IMR-90 (cell line): ENCODE results near the gene RPL37.

Source experiments
- CTCF ChIP-seq: conservative IDR thresholded peaks from 2 replicates; pipeline ENCODE4 v1.5.1; 2012; ENCODE audit warnings: mild to moderate bottlenecking, low read depth, low read length, improper control_type of control experiment
- ELK1 ChIP-seq: fragments of 150-350 bp; IDR thresholded peaks from 2 replicates; pipeline ENCODE4 v1.6.1; 2016; ENCODE audit warnings: low read depth, mild to moderate bottlenecking, low read length, moderate library complexity, borderline replicate concordance
- FOS ChIP-seq: fragments of 150-350 bp; IDR thresholded peaks from 2 replicates; pipeline ENCODE4 v1.6.1; 2016; ENCODE audit warnings: low read depth, low read length
- MAFK ChIP-seq: IDR thresholded peaks from 2 replicates; pipeline ENCODE4 v1.6.1; 2012; ENCODE audit warnings: low read depth, low read length, improper control_type of control experiment
- MAZ ChIP-seq: IDR thresholded peaks from 2 replicates; pipeline ENCODE4 v1.6.1; 2012; ENCODE audit warnings: low read depth, mild to moderate bottlenecking, low read length, improper control_type of control experiment, moderate library complexity, borderline replicate concordance
- NFE2L2 ChIP-seq: fragments of 150-350 bp; IDR thresholded peaks from 2 replicates; pipeline ENCODE4 v1.6.1; 2016; ENCODE audit warnings: low read depth, mild to moderate bottlenecking, low read length
- POLR2A ChIP-seq: IDR thresholded peaks from 2 replicates; pipeline ENCODE4 v1.6.1; 2012; ENCODE audit warnings: mild to moderate bottlenecking, low read depth, low read length
- RAD21 ChIP-seq: IDR thresholded peaks from 2 replicates; pipeline ENCODE4 v1.6.1; 2012; ENCODE audit warnings: low read length, improper control_type of control experiment
- RFX5 ChIP-seq: IDR thresholded peaks from 2 replicates; pipeline ENCODE4 v1.8.0; 2012; ENCODE audit warnings: low read depth, mild to moderate bottlenecking, low read length, moderate library complexity
- SMC3 ChIP-seq: fragments of 150-350 bp; IDR thresholded peaks from 2 replicates; pipeline ENCODE4 v1.6.1; 2016; ENCODE audit warnings: low read depth, mild to moderate bottlenecking, antibody characterized with exemption, low read length, moderate library complexity
- USF2 ChIP-seq: fragments of 150-350 bp; IDR thresholded peaks from 2 replicates; pipeline ENCODE4 v1.6.1; 2017; ENCODE audit warnings: mild to moderate bottlenecking, antibody characterized with exemption, low read length, low read depth

- no peak for TF ChIP-seq CTCF
- TF ChIP-seq RAD21 = no peak; the same call in 1 of the 2 replicates
- TF ChIP-seq USF2 = no peak
- peak; percentile 86 for TF ChIP-seq MAZ
- TF ChIP-seq POLR2A = peak; percentile 98
- 0 out of 2 replicates have a peak, but pooled peaks have one; percentile 22 for TF ChIP-seq NFE2L2
- TF ChIP-seq MAFK = no peak
- TF ChIP-seq FOS = 0 out of 2 replicates have a peak, but pooled peaks have one; percentile 29
- TF ChIP-seq SMC3 = no peak
- TF ChIP-seq ELK1 = 0 out of 2 replicates have a peak, but pooled peaks have one; percentile 23
- TF ChIP-seq RFX5 = no peak
These were observed at the start of gene RPL37 for GRCh38 chr5:40834849-40835787.
